ENCODE results near the gene TRIM65.

TRIM65 gene

GRCh38 chr17:75925103-75925502 lies 28.4 kb upstream of the TRIM65 start:
- no peak overlapping the region for H3K4me3 ChIP-seq (ENCODE audit: control insufficient read depth, low read depth, low read length)
- TF ChIP-seq CTCF (conservative IDR thresholded peaks at IDR 0.05; ENCODE audit: control insufficient read depth, insufficient read depth, low read depth, low read length): no peak
- no peak for DNase-seq (ENCODE audit: low read depth)

- H3K4me3 ChIP-seq (ENCODE audit: control insufficient read depth, low read depth, low read length): no peak overlapping the region
- TF ChIP-seq CTCF (conservative IDR thresholded peaks at IDR 0.05; ENCODE audit: control insufficient read depth, insufficient read depth, low read depth, low read length): no peak
- DNase-seq (ENCODE audit: low read depth): no peak
Observed at GRCh38 chr17:75922963-75923874, 26.5 kb upstream of the TRIM65 start.

DNA sequence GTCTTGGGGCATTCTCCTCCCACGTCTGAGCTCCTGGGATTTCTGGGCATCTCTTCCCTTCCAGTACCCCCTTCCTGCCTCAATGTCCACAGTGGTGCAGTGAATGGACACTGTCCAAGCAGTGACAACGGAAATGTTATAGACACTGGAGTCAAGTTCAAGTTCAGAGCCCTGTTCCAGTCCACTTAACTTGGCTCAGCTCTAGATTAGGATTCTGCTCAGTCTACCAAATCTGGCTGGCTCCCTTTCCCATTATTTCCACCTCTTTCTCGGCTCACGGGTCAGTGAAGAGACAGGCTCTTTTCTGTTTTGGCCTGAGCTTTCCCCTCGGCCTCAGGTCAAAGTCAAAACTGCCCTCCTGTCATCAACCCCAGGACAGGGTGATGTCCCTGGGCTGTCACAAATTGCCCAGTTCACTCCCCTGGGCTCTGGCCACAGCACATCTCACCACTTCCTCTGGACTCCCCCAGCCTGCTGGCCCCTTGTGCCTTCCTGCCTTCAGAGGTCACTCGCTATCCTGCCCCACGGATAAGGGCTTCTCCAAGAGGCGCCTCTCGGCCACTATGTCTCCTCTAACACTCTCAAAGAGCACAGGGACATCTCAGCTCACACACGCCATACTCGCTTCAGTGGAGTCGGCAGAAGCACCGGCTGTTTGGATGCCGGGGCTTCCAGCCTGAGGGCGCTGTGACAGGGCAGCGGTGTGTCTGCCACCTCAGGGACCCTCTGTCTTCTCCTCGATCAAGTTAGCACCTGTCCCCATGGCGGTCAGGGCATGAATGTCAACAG lies 25.6 kb upstream of the TRIM65 start:
- no peak for TF ChIP-seq CTCF (conservative IDR thresholded peaks at IDR 0.05; ENCODE audit: control insufficient read depth, insufficient read depth, low read depth, low read length)
- no peak for DNase-seq (ENCODE audit: low read depth)
- no peak overlapping the region for H3K4me3 ChIP-seq (ENCODE audit: control insufficient read depth, low read depth, low read length)

- TF ChIP-seq CTCF (conservative IDR thresholded peaks at IDR 0.05; ENCODE audit: control insufficient read depth, insufficient read depth, low read depth, low read length): no peak
- DNase-seq (ENCODE audit: low read depth): no peak
- H3K4me3 ChIP-seq (ENCODE audit: control insufficient read depth, low read depth, low read length): no peak overlapping the region
Observed at GRCh38 chr17:75921596-75921995, 24.8 kb upstream of the TRIM65 start.

- H3K4me3 ChIP-seq (ENCODE audit: control insufficient read depth, low read depth, low read length): no peak overlapping the region
- TF ChIP-seq CTCF (conservative IDR thresholded peaks at IDR 0.05; ENCODE audit: control insufficient read depth, insufficient read depth, low read depth, low read length): no peak
- no peak for DNase-seq (ENCODE audit: low read depth)
Observed at GRCh38 chr17:75920045-75920560, 23.4 kb upstream of the TRIM65 start.

GRCh38 chr17:75919611-75920010 lies 22.9 kb upstream of the TRIM65 start:
- no peak for DNase-seq (ENCODE audit: low read depth)
- TF ChIP-seq CTCF (conservative IDR thresholded peaks at IDR 0.05; ENCODE audit: control insufficient read depth, insufficient read depth, low read depth, low read length): no peak
- H3K4me3 ChIP-seq (ENCODE audit: control insufficient read depth, low read depth, low read length): no peak overlapping the region
